Measurements from ENCODE around the gene ODAD3. TPM values are rescaled to one million over a fixed set of nuclear protein-coding genes. Genes with fewer than 3 reads are reported as not detected.

ODAD3 gene
- total and polyA plus RNA-seq, 2 of the 13 experiments (the other 11 are each of a cell fraction or from before 2014, with no cell fraction given), result 0.04 to 0.08 TPM

GRCh38 chr19:11482384-11483050, 47.6 kb upstream of the ODAD3 start (continued):
- TF ChIP-seq GTF2F1 (IDR thresholded peaks at IDR 0.05; ENCODE audit: low read length), result no peak
- TF ChIP-seq NFRKB (IDR thresholded peaks at IDR 0.05), result no peak
- TF ChIP-seq NAIF1 (CRISPR knock-in tag; IDR thresholded peaks at IDR 0.05; ENCODE audit: borderline replicate concordance), result no peak
- no peak for TF ChIP-seq GRHL1 (CRISPR knock-in tag; conservative IDR thresholded peaks at IDR 0.05)
- TF ChIP-seq ZNF549 (CRISPR knock-in tag; IDR thresholded peaks at IDR 0.05), result no peak
- TF ChIP-seq ZBTB2 (CRISPR knock-in tag; IDR thresholded peaks at IDR 0.05; ENCODE audit: low read depth), result no peak
- no peak; the same call in 1 of the 2 replicates for TF ChIP-seq BRD4 (CRISPR knock-in tag; IDR thresholded peaks at IDR 0.05)
- no peak for TF ChIP-seq ZNF280D (CRISPR knock-in tag; IDR thresholded peaks at IDR 0.05)
- peak; percentile 83 for TF ChIP-seq HOXA3 (CRISPR knock-in tag; IDR thresholded peaks at IDR 0.05)
- TF ChIP-seq ZNF124 (CRISPR knock-in tag; IDR thresholded peaks at IDR 0.05), result 0 out of 2 replicates have a peak, but pooled peaks have one; percentile 76
- TF ChIP-seq RFX3 (CRISPR knock-in tag; IDR thresholded peaks at IDR 0.05), result no peak
- no peak for TF ChIP-seq ZNF251 (CRISPR knock-in tag; IDR thresholded peaks at IDR 0.05)
- TF ChIP-seq ZNF724P (CRISPR knock-in tag; IDR thresholded peaks at IDR 0.05; ENCODE audit: borderline replicate concordance), result 0 out of 2 replicates have a peak, but pooled peaks have one; percentile 64
- peak; percentile 74; the same call in 1 of the 2 replicates for TF ChIP-seq THRA (CRISPR knock-in tag; IDR thresholded peaks at IDR 0.05; ENCODE audit: borderline replicate concordance)
- TF ChIP-seq ZNF431 (CRISPR knock-in tag; IDR thresholded peaks at IDR 0.05; ENCODE audit: borderline replicate concordance, low read depth), result peak; percentile 91
- TF ChIP-seq MED1 (CRISPR knock-in tag; IDR thresholded peaks at IDR 0.05), result peak; percentile 62
- no peak for TF ChIP-seq SNAPC4 (CRISPR knock-in tag; IDR thresholded peaks at IDR 0.05)
